ENCODE measurements around the gene MAPK8IP1.

- no peak for TF ChIP-seq CTCF (IDR thresholded peaks at IDR 0.05)
- TF ChIP-seq POLR2A (IDR thresholded peaks at IDR 0.05; ENCODE audit: low read length): no peak
- no peak for TF ChIP-seq CHD2 (IDR thresholded peaks at IDR 0.05; ENCODE audit: low read length, partially characterized antibody)
- TF ChIP-seq REST (IDR thresholded peaks at IDR 0.05): no peak
- no peak for TF ChIP-seq BCL3 (IDR thresholded peaks at IDR 0.05)
- TF ChIP-seq RAD21 (conservative IDR thresholded peaks at IDR 0.05 in 1 of 2, IDR thresholded peaks at IDR 0.05 in 1 of 2): no peak
- TF ChIP-seq HOXA7 (CRISPR knock-in tag; IDR thresholded peaks at IDR 0.05): no peak
- TF ChIP-seq MYC (IDR thresholded peaks at IDR 0.05; ENCODE audit: borderline replicate concordance, low read length): no peak
- TF ChIP-seq HDAC2 (IDR thresholded peaks at IDR 0.05): no peak
Measured at GRCh38 chr11:45877221-45877620, 8.2 kb upstream of the MAPK8IP1 start.

All from A549 (cell line).